ENCODE measurements around the gene MYBPH.

MYBPH gene

DNA sequence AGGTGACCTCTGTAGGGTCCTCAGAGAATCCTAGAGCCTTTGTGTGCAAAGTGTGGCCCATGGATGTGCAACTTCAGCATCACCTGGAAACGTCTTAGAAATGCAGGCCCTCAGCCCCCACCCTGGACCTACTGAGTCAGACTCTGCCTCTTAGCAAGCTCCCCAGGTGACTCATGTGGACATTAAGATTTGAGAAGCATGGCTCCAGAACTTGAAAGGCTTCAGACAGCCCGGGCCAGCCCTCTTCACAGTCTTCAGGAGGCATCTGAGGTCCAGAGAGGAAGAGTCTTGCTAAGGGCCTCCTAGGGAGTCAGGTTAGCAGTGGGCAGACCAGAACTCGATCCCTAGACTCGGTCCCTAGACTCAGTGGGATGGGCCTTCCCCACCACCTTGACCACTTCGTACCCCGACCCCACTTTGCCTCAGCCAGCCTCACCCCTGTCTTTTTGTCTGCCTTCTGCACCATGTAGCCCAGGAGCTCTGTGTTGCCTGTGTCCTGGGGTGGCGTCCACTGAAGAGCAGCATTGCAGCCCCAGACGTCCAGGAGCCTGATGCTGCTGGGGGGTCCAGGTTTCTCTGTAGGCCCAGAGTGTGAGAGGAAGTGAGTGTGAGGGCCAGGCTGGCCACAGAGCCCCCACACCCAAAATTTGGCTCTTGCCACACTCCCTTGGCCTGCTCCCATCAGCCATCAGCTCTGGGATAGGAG, 4.8 kb downstream of the MYBPH start:
- H3K9me3 ChIP-seq (ENCODE audit: insufficient read depth, low read depth, low read length): no peaks in the 10 kb centered on the region
- H3K4me1 ChIP-seq (ENCODE audit: insufficient read depth, low read length, poor library complexity, severe bottlenecking): peaks cover 18% of the 10 kb centered on the region
- H3K27me3 ChIP-seq (ENCODE audit: insufficient read depth, low read length, poor library complexity, severe bottlenecking): no peaks in the 10 kb centered on the region
- H3F3A ChIP-seq (ENCODE audit: low read depth): no peaks in the 10 kb centered on the region
- H4K20me1 ChIP-seq (ENCODE audit: insufficient read depth, low read length, poor library complexity, severe bottlenecking): no peaks in the 10 kb centered on the region
- no peak overlapping the region for H3K9ac ChIP-seq (ENCODE audit: low read depth, low read length, poor library complexity, severe bottlenecking)
- no peak overlapping the region for H2AFZ ChIP-seq (ENCODE audit: low read length)
- no peaks in the 10 kb centered on the region for H3K9me2 ChIP-seq (replicated peaks; ENCODE audit: low read depth, low read length)
- TF ChIP-seq, protein P1, sequence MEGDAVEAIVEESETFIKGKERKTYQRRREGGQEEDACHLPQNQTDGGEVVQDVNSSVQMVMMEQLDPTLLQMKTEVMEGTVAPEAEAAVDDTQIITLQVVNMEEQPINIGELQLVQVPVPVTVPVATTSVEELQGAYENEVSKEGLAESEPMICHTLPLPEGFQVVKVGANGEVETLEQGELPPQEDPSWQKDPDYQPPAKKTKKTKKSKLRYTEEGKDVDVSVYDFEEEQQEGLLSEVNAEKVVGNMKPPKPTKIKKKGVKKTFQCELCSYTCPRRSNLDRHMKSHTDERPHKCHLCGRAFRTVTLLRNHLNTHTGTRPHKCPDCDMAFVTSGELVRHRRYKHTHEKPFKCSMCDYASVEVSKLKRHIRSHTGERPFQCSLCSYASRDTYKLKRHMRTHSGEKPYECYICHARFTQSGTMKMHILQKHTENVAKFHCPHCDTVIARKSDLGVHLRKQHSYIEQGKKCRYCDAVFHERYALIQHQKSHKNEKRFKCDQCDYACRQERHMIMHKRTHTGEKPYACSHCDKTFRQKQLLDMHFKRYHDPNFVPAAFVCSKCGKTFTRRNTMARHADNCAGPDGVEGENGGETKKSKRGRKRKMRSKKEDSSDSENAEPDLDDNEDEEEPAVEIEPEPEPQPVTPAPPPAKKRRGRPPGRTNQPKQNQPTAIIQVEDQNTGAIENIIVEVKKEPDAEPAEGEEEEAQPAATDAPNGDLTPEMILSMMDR (conservative IDR thresholded peaks at IDR 0.05; ENCODE audit: low read length): no peak
- TF ChIP-seq EZH2phosphoT487 (IDR thresholded peaks at IDR 0.05; ENCODE audit: borderline replicate concordance): no peak
- no peaks in the 10 kb centered on the region for H3K79me2 ChIP-seq (ENCODE audit: insufficient read depth, low read length)
- H3K4me2 ChIP-seq (ENCODE audit: low read depth, low read length, poor library complexity, severe bottlenecking): no peak overlapping the region
- H3K4me3 ChIP-seq (ENCODE audit: low read length, poor library complexity, severe bottlenecking): no peak overlapping the region
- no peaks in the 10 kb centered on the region for H3K36me3 ChIP-seq (ENCODE audit: insufficient read depth, low read length)

DNA sequence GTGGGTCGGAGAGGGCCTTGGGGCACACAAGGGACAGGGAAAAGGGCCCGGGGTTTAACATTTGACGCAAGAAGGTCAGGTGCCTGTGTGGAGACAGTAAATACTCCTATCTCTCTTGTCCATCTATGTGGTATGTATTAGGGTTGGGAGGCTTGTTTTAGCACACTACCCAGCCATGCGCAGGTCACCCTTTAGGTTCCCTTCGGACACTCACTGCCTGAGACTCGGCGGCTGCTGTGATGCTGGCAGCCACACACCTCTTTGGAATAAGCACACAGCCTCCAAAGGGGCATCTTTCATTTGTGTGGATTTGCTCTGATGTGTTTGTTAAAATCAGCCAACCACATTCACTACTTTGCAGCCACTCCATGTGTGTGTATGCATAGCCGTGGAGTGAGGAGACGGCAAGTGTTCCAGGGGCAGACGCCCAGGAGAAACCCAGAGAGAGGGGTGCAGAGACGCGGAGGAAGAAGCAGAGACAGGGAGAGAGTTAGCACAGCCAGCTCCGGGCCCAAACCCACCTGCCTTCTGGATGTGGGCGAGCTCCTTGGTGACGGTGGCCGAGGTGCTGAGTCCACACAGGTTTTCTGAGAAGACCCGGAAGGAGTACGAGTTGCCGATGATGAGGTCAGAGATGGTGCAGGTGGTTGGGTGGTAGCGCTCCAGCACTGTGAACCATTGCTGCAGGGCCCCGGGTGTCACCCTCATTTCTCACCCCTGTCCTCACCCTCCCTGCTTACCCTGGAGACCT, 5.7 kb downstream of the MYBPH start:
- Histone ChIP-seq H4K20me1 (ENCODE audit: insufficient read depth, low read length, poor library complexity, severe bottlenecking) (no peaks in the 10 kb centered on the region), H3K36me3 (ENCODE audit: insufficient read depth, low read length) (no peaks in the 10 kb centered on the region), H3K9me2 (replicated peaks; ENCODE audit: low read depth, low read length) (no peaks in the 10 kb centered on the region), H3K27me3 (ENCODE audit: insufficient read depth, low read length, poor library complexity, severe bottlenecking) (no peaks in the 10 kb centered on the region), H3K79me2 (ENCODE audit: insufficient read depth, low read length) (no peaks in the 10 kb centered on the region), H3K9ac (ENCODE audit: low read depth, low read length, poor library complexity, severe bottlenecking) (no peak overlapping the region), H2AFZ (ENCODE audit: low read length) (no peak overlapping the region), H3K9me3 (ENCODE audit: insufficient read depth, low read depth, low read length) (no peaks in the 10 kb centered on the region), H3K4me1 (ENCODE audit: insufficient read depth, low read length, poor library complexity, severe bottlenecking) (peaks cover 18% of the 10 kb centered on the region), H3F3A (ENCODE audit: low read depth) (no peaks in the 10 kb centered on the region), H3K4me2 (ENCODE audit: low read depth, low read length, poor library complexity, severe bottlenecking) (no peak overlapping the region), H3K4me3 (ENCODE audit: low read length, poor library complexity, severe bottlenecking) (no peak overlapping the region)
- TF ChIP-seq EZH2phosphoT487 (IDR thresholded peaks at IDR 0.05; ENCODE audit: borderline replicate concordance): no peak
- TF ChIP-seq, protein P1 (conservative IDR thresholded peaks at IDR 0.05; ENCODE audit: low read length): no peak

DNA sequence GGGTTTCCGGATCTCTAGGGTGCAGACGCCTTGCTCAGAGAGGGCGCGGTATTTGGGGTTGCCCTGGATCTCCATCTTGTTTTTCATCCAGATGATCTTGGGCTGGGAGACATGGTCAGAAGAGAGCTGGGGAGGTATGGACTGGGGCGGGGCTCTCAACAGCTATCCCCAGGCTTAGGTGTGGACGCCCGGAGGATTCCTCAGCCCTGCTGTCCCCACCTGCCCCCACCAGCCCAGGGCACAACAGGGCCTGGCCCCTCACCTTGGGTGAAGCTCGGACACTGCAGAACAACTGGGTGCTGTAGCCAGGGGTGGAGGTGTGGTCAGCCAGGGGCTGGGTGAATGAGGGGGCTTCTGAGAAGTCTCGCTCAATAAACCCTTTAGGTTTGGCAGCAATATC, 6.6 kb downstream of the MYBPH start:
- TF ChIP-seq, protein P1 (conservative IDR thresholded peaks at IDR 0.05; ENCODE audit: low read length): no peak
- no peak for TF ChIP-seq EZH2phosphoT487 (IDR thresholded peaks at IDR 0.05; ENCODE audit: borderline replicate concordance)
- Histone ChIP-seq H2AFZ (ENCODE audit: low read length) (no peak overlapping the region), H3F3A (ENCODE audit: low read depth) (no peaks in the 10 kb centered on the region), H3K9ac (ENCODE audit: low read depth, low read length, poor library complexity, severe bottlenecking) (no peak overlapping the region), H4K20me1 (ENCODE audit: insufficient read depth, low read length, poor library complexity, severe bottlenecking) (no peaks in the 10 kb centered on the region), H3K79me2 (ENCODE audit: insufficient read depth, low read length) (no peaks in the 10 kb centered on the region), H3K27me3 (ENCODE audit: insufficient read depth, low read length, poor library complexity, severe bottlenecking) (no peaks in the 10 kb centered on the region), H3K9me2 (replicated peaks; ENCODE audit: low read depth, low read length) (no peaks in the 10 kb centered on the region), H3K4me2 (ENCODE audit: low read depth, low read length, poor library complexity, severe bottlenecking) (no peak overlapping the region), H3K9me3 (ENCODE audit: insufficient read depth, low read depth, low read length) (no peaks in the 10 kb centered on the region), H3K4me3 (ENCODE audit: low read length, poor library complexity, severe bottlenecking) (no peak overlapping the region), H3K36me3 (ENCODE audit: insufficient read depth, low read length) (no peaks in the 10 kb centered on the region), H3K4me1 (ENCODE audit: insufficient read depth, low read length, poor library complexity, severe bottlenecking) (peaks cover 16% of the 10 kb centered on the region)
